Heart left ventricle (tissue), 16 donors: ENCODE data around the gene ERFE. TPM values are rescaled to one million over a fixed set of nuclear protein-coding genes. Genes with fewer than 3 reads are reported as not detected.

Source experiments
- ATAC-seq, 4 donors: fragments of 200-7000 bp; cut with Tn5 transposase; one replicate each; pipeline ENCODE4 v1.9.1; 2020 to 2022; ENCODE audit warnings: moderate library complexity in 4 of 4, mild to moderate bottlenecking in 3 of 4, moderate number of reproducible peaks in 1 of 4
- DNase-seq, 5 donors: peaks; one replicate each; pipeline ENCODE4 v3.0.0-alpha.2; 2020
- H3K27ac ChIP-seq, 12 donors: fragments of 200-600 bp; sonication (generic) in 4 of 12; one replicate each; pipeline versions ENCODE4 v1.5.0 to v1.8.0; 2016 to 2022; ENCODE audit warnings: mild to moderate bottlenecking in 2 of 12
- H3K27me3 ChIP-seq, 9 donors: fragments of 200-600 bp; sonication (generic) in 2 of 9; one replicate each; pipeline versions ENCODE4 v1.5.1 to v1.8.0; 2016 to 2022; ENCODE audit warnings: mild to moderate bottlenecking in 3 of 9
- H3K36me3 ChIP-seq, 9 donors: fragments of 200-600 bp; sonication (generic) in 2 of 9; one replicate each; pipeline versions ENCODE4 v1.5.0 to v1.8.0; 2018 to 2022; ENCODE audit warnings: mild to moderate bottlenecking in 2 of 9
- H3K4me1 ChIP-seq, 12 donors: fragments of 200-600 bp; sonication (generic) in 4 of 12; one replicate each; pipeline versions ENCODE4 v1.5.0 to v1.8.0; 2016 to 2022; ENCODE audit warnings: mild to moderate bottlenecking in 3 of 12
- H3K4me3 ChIP-seq, 12 donors: fragments of 200-600 bp; sonication (generic) in 4 of 12; one replicate each; pipeline versions ENCODE4 v1.5.0 to v1.8.0; 2017 to 2022; ENCODE audit warnings: mild to moderate bottlenecking in 9 of 12, moderate library complexity in 4 of 12
- H3K9me3 ChIP-seq, 12 donors: fragments of 200-600 bp; sonication (generic) in 4 of 12; one replicate each; pipeline versions ENCODE4 v1.5.0 to v1.8.0; 2016 to 2022; ENCODE audit warnings: mild to moderate bottlenecking in 1 of 12
- CTCF ChIP-seq, 12 donors: fragments of 200-600 bp; sonication (generic) in 4 of 12; IDR thresholded peaks; one replicate each; pipeline versions ENCODE4 v1.5.0 to v1.8.0; 2018 to 2022; ENCODE audit warnings: antibody characterized with exemption in 12 of 12, mild to moderate bottlenecking in 5 of 12
- POLR2A ChIP-seq, 2 donors: fragments of 450-650 bp; IDR thresholded peaks; one replicate each; pipeline ENCODE4 v1.6.1; 2017; ENCODE audit warnings: antibody characterized with exemption in 2 of 2, mild to moderate bottlenecking in 2 of 2, moderate library complexity in 2 of 2
- WGBS, 4 donors: extraction: QIAGEN DNeasy Blood & Tissue Kit in 2 of 4; methylation state at CpG; one replicate each; pipeline versions ENCODE4 v1.1.5 to v1.1.7; 2013 to 2018; 5-methylcytosine and 5-hydroxymethylcytosine counted together
- intact Hi-C, 10 donors: fragments of 100-400 bp; cut with DNase I; formaldehyde crosslinking; loops; one replicate each; pipeline versions ENCODE4 v1.11.1 to v1.14.2; 2022
- polyA plus RNA-seq, 2 donors: library from polyadenylated mRNA; stranded (reverse); fragments of 200-250 nt; gene quantifications; one replicate each; pipeline ENCODE4 v1.2.3, GENCODE V29; 2013
- total RNA-seq, 9 donors: library from RNA; depleted of rRNA in 2 of 9; stranded (reverse); fragments of >200 nt in 2 of 9; fragmentation: NEBNext Ultra II Directional in 3 of 9; extraction: Animal tissue kit (Norgen Biotek cat#: 25700) in 3 of 9; gene quantifications; one replicate each; pipeline versions ENCODE4 v1.1.0 to v1.2.4, GENCODE V29; 2016 to 2023
- donor health status: ischemic (EF 13 %, LVEDD 7.1; RV severe dilation, severe dysfunction).
- donor health status: healthy with polysubstance abuse.
- donor health status: DM: no; HTN: yes; CAD: no.
- donor health status: DM: no; HTN: no; CAD: no.
- donor health status: ischemic (EF 25% LVEDD 6.9; RV normal size, moderate dysfunction).
- donor health status: ischemic (EF 25% LVEDD 5.7; RV mildly dilated, moderate dysfunction).
- donor health status: healthy.
- donor health status: DM: yes; HTN: yes; CAD: no.
- donor health status: ischemic (EF 35%, LVEDD 5.7; RV mildly dilated, moderate dysfunction).
- donor health status: nonischemic (EF 11% LVEDD 7.7; RV severe dilation, severe dysfunction).
- donor health status: DM: yes; HTN: yes; CAD: no.
- donor health status: PGD.
- donor health status: ischemic (EF 29% LVEDD 5.4; RV normal size, mild dysfunction).
- donor health status: nonischemic (EF 23%, LVEDD 6.1; RV moderate dilation, normal function).

The ERFE gene
- total and polyA plus RNA-seq, 11 donors = 0.08 to 1.8 (median 0.48) TPM; not detected in 3

- no peaks in the 10 kb centered on the region for H3K27me3 ChIP-seq
- ATAC-seq (no peak), DNase-seq (peak in 2 of 5 donors; percentile 18 to 20)
- peaks cover 0 to 9% (median 0%) of the 10 kb centered on the region in 12 donors for H3K4me1 ChIP-seq
- TF ChIP-seq CTCF (IDR thresholded peaks at IDR 0.05) = no peak
- no peak for TF ChIP-seq POLR2A (IDR thresholded peaks at IDR 0.05)
- no peaks in the 10 kb centered on the region for H3K9me3 ChIP-seq
- 84 to 92% (median 90%) methylated on average over 22 of the region's 22 CpGs for WGBS, 4 donors
- H3K4me3 ChIP-seq = no peak overlapping the region
- H3K27ac ChIP-seq = no peak overlapping the region
- intact Hi-C loops = no loop called here
- H3K36me3 ChIP-seq = no peaks in the 10 kb centered on the region
Observed at GRCh38 chr2:238129166-238130010, 29.4 kb upstream of the ERFE start.

- Histone ChIP-seq H3K9me3 (no peaks in the 10 kb centered on the region), H3K36me3 (no peaks in the 10 kb centered on the region), H3K4me1 (peaks cover 0 to 9% (median 0%) of the 10 kb centered on the region in 12 donors), H3K4me3 (no peak overlapping the region), H3K27me3 (no peaks in the 10 kb centered on the region), H3K27ac (no peak overlapping the region)
- ATAC-seq (no peak), DNase-seq (peak in 2 of 5 donors; percentile 17 to 44)
- intact Hi-C loops = no loop called here
- 84 to 93% (median 88%) methylated on average over 12 to 28 of the region's 28 CpGs for whole genome bisulfite sequencing, 4 donors
- TF ChIP-seq CTCF (IDR thresholded peaks at IDR 0.05) = no peak
- no peak for TF ChIP-seq POLR2A (IDR thresholded peaks at IDR 0.05)
Observed at GRCh38 chr2:238130111-238130695, 28.6 kb upstream of the ERFE start.

DNA sequence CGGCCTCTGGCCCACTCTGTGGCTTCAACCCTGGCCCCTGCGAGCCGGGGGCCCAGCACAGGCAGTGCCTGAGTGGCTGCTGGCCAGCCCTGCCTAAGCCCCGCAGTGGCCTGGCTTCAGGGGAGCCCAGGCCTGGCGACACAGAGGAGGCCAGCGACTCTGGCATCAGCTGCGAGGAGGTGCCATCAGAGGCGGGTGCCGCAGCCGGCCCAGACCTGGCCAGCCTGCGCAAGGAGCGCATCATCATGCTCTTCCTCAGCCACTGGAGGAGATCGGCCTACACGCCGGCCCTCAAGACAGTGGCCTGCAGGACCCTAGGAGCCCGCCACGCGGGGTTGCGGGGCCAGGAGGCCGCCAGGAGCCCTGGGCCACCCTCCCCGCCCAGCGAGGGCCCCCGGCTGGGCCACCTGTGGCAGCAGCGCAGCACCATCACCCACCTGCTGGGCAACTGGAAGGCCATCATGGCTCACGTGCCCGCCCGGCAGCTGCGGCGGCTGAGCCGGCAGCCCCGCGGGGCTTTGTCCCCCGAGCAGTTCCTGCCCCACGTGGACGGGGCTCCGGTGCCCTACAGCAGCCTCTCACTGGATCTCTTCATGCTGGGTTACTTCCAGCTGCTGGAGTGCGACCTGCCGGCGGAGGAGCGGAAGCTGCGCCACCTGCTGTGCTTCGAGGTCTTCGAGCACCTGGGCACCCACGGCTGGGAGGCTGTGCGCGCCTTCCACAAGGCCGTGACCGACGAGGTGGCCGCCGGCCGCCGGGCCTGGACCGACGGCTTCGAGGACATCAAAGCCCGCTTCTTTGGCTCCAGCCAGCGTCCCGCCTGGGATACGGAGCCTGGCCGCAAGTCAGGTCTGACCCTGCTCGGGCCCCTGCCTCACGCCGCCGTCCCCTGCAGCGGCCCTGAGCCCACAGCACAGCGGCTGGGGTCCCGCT, 27.8 kb upstream of the ERFE start:
- Histone ChIP-seq H3K4me1 (peaks cover 0 to 9% (median 0%) of the 10 kb centered on the region in 12 donors), H3K27ac (no peak overlapping the region), H3K4me3 (no peak overlapping the region), H3K36me3 (no peaks in the 10 kb centered on the region), H3K9me3 (no peaks in the 10 kb centered on the region), H3K27me3 (no peaks in the 10 kb centered on the region)
- WGBS, 4 donors = 89 to 94% (median 91%) methylated on average over 31 to 68 of the region's 68 CpGs
- ATAC-seq = no peak
- intact Hi-C loops = no loop called here
- DNase-seq = peak in 2 of 5 donors; percentile 18 to 62
- TF ChIP-seq POLR2A (IDR thresholded peaks at IDR 0.05) (no peak), CTCF (IDR thresholded peaks at IDR 0.05) (no peak)
